PC-9 (cell line): Measurements from ENCODE around the gene CAST. TPM values are rescaled to one million over a fixed set of nuclear protein-coding genes. Genes with fewer than 3 reads are reported as not detected.
"Not testable (repeated sequence)": the region's sequence is repeated elsewhere in the genome, so short reads cannot be mapped to it uniquely, and the experiment has no call there.

Experiments
- BruUV-seq: library from RNA; stranded (reverse); fragments of 400-500 nt; replicated peaks from 2 replicates; lab custom pipeline; 2021; lab: Mats Ljungman, UMichigan
- CTCF ChIA-PET: fragments of 300-600 bp; sonication (Branson Sonifier 250); formaldehyde crosslinking; loops from one replicate; lab custom pipeline; 2022; ENCODE audit warnings: antibody characterized with exemption; lab: Charles Lee
- POLR2A ChIA-PET: fragments of 300-600 bp; sonication (Branson Sonifier 250); formaldehyde crosslinking; loops from one replicate; lab custom pipeline; 2022; ENCODE audit warnings: antibody characterized with exemption; ENCODE audit not compliant: unreplicated experiment; lab: Charles Lee
- DNase-seq, 2 experiments: peaks; one replicate each; pipeline versions ENCODE4 v3.0.0 to v3.0.0-alpha.2; 2015 to 2022; ENCODE audit warnings: mixed read lengths in 1 of 2
- H2AFZ ChIP-seq: fragments of 200-600 bp; sonication (generic); 2 replicates; pipeline ENCODE4 v1.8.1; 2017; ENCODE audit warnings: antibody characterized with exemption
- H3F3A ChIP-seq: fragments of 200-600 bp; sonication (generic); 2 replicates; pipeline ENCODE4 v1.8.1; 2017; ENCODE audit warnings: antibody characterized with exemption, mild to moderate bottlenecking, low read depth; ENCODE audit not compliant: insufficient read depth
- H3K27ac ChIP-seq: fragments of 200-600 bp; sonication (generic); 2 replicates; pipeline ENCODE4 v1.6.1; 2016; ENCODE audit warnings: mixed run types
- H3K27me3 ChIP-seq: fragments of 200-600 bp; sonication (generic); 2 replicates; pipeline ENCODE4 v1.6.1; 2016; ENCODE audit warnings: low read depth, mixed run types; ENCODE audit not compliant: insufficient read depth
- H3K36me3 ChIP-seq: fragments of 200-600 bp; sonication (generic); 2 replicates; pipeline ENCODE4 v1.6.1; 2016; ENCODE audit warnings: low read depth, mixed run types
- H3K4me1 ChIP-seq: fragments of 200-600 bp; sonication (generic); replicated peaks from 2 replicates; pipeline ENCODE4 v1.6.1; 2016; ENCODE audit warnings: mixed run types; ENCODE audit not compliant: insufficient read depth
- H3K4me2 ChIP-seq: fragments of 200-600 bp; sonication (generic); 2 replicates; pipeline ENCODE4 v1.6.1; 2017; ENCODE audit warnings: mixed run types
- H3K4me3 ChIP-seq: fragments of 200-600 bp; sonication (generic); 2 replicates; pipeline ENCODE4 v1.6.1; 2016; ENCODE audit warnings: mixed run types
- H3K79me2 ChIP-seq: fragments of 200-600 bp; sonication (generic); 2 replicates; pipeline ENCODE4 v1.6.1; 2017; ENCODE audit warnings: low read depth, mixed run types
- H3K9me2 ChIP-seq: fragments of 200-600 bp; sonication (generic); 2 replicates; pipeline ENCODE4 v1.8.1; 2017; ENCODE audit warnings: mild to moderate bottlenecking; ENCODE audit not compliant: insufficient read depth
- H3K9me3 ChIP-seq: fragments of 200-600 bp; sonication (generic); 2 replicates; pipeline ENCODE4 v1.8.1; 2016; ENCODE audit warnings: low read depth; ENCODE audit not compliant: insufficient read depth
- H4K20me1 ChIP-seq: fragments of 200-600 bp; sonication (generic); 2 replicates; pipeline ENCODE4 v1.8.1; 2017; ENCODE audit not compliant: insufficient read depth
- CTCF ChIP-seq: fragments of 200-600 bp; sonication (generic); conservative IDR thresholded peaks from 2 replicates; pipeline ENCODE4 v1.6.1; 2017; ENCODE audit warnings: mixed run types, antibody characterized with exemption, mild to moderate bottlenecking, moderate library complexity
- EZH2 ChIP-seq: fragments of 200-600 bp; sonication (generic); IDR thresholded peaks from 2 replicates; pipeline ENCODE4 v1.8.0; 2017; ENCODE audit warnings: antibody characterized with exemption, low read depth
- intact Hi-C: fragments of 100-400 bp; cut with micrococcal nuclease; formaldehyde crosslinking; loops from one replicate; pipeline ENCODE4 v1.10.0; 2022; ENCODE audit not compliant: unreplicated experiment
- total RNA-seq: library from RNA; stranded (reverse); gene quantifications from 2 replicates; pipeline ENCODE4 v1.2.3, GENCODE V29; 2021

The CAST gene
- total RNA-seq, 1 experiment from 2014 or later = 289 TPM

GRCh38 chr5:96615223-96615622 is 47.0 kb upstream of the CAST start:
- H3K27ac ChIP-seq = peak overlapping the region; percentile 60
- intact Hi-C loops = loop anchor here (2.0 kb wide), 3 partner anchors 14 to 120 kb away; no protein-coding TSS in a partner anchor
- no peak for DNase-seq
- no peaks in the 10 kb centered on the region for H3K9me2 ChIP-seq
- ChIA-PET POLR2A (interaction anchor here (1.3 kb wide), 1 partner anchor 47 kb away, joined by 17 read pairs; the partner anchor contains the start of gene CAST), CTCF (interaction anchor here (0.6 to 2.0 kb wide), 3 partner anchors 36 to 119 kb away, joined by 3 to 16 read pairs (median 9); no protein-coding TSS in a partner anchor)
- H3K79me2 ChIP-seq = no peaks in the 10 kb centered on the region
- H3K4me3 ChIP-seq = no peak overlapping the region
- H3K36me3 ChIP-seq = no peaks in the 10 kb centered on the region
- H3K4me2 ChIP-seq = peak overlapping the region; percentile 69
- peaks cover 25% of the 10 kb centered on the region for H3F3A ChIP-seq
- no peaks in the 10 kb centered on the region for H3K9me3 ChIP-seq
- peaks cover 24% of the 10 kb centered on the region for H3K4me1 ChIP-seq
- no peak overlapping the region for H2AFZ ChIP-seq
- BruUV-seq = no TSS peak
- no peaks in the 10 kb centered on the region for H3K27me3 ChIP-seq
- TF ChIP-seq CTCF (no peak), EZH2 (no peak)
- H4K20me1 ChIP-seq = no peaks in the 10 kb centered on the region

GRCh38 chr5:96616801-96617200 is 45.4 kb upstream of the CAST start:
- H3K4me2 ChIP-seq = no peak overlapping the region
- no peak overlapping the region for H3K4me3 ChIP-seq
- ChIA-PET CTCF (no interaction called here), POLR2A (interaction anchor here (0.5 to 0.7 kb wide), 3 partner anchors 132 to 545 kb away, joined by 4 to 7 read pairs (median 5); no protein-coding TSS in a partner anchor)
- BruUV-seq = no TSS peak
- no peaks in the 10 kb centered on the region for H3K36me3 ChIP-seq
- H3K4me1 ChIP-seq = peaks cover 24% of the 10 kb centered on the region
- H4K20me1 ChIP-seq = no peaks in the 10 kb centered on the region
- H3K9me3 ChIP-seq = no peaks in the 10 kb centered on the region
- peaks cover 25% of the 10 kb centered on the region for H3F3A ChIP-seq
- no peaks in the 10 kb centered on the region for H3K79me2 ChIP-seq
- intact Hi-C loops = no loop called here
- no peak overlapping the region for H2AFZ ChIP-seq
- H3K9me2 ChIP-seq = no peaks in the 10 kb centered on the region
- TF ChIP-seq CTCF (no peak), EZH2 (no peak)
- no peak overlapping the region for H3K27ac ChIP-seq
- peak in 1 of 2 experiments; percentile 59 for DNase-seq
- H3K27me3 ChIP-seq = no peaks in the 10 kb centered on the region

GRCh38 chr5:96618311-96619016 is 43.7 kb upstream of the CAST start:
- H3K9me2 ChIP-seq, H3K27me3 ChIP-seq, BruUV-seq, H3K9me3 ChIP-seq, H3K4me3 ChIP-seq, H3K79me2 ChIP-seq, H3K36me3 ChIP-seq, H2AFZ ChIP-seq, DNase-seq, H3K4me2 ChIP-seq, CTCF ChIA-PET, H3K27ac ChIP-seq, POLR2A ChIA-PET, intact Hi-C loops, H4K20me1 ChIP-seq: not testable (repeated sequence)
- peaks cover 22% of the 10 kb centered on the region for H3F3A ChIP-seq
- peaks cover 24% of the 10 kb centered on the region for H3K4me1 ChIP-seq
